Ovary (tissue), 3 donors: ENCODE measurements around the gene PRM2.

Experiments
- CTCF ChIP-seq, 3 donors: fragments of 450-650 bp in 2 of 3; fragments of 200-600 bp in 1 of 3; IDR thresholded peaks; one replicate each; pipeline versions ENCODE4 v1.5.1 to v1.8.0; 2016 to 2022; ENCODE audit warnings: antibody characterized with exemption in 3 of 3, mild to moderate bottlenecking in 1 of 3
- EP300 ChIP-seq: sonication (generic); formaldehyde crosslinking; IDR thresholded peaks from one replicate; pipeline ENCODE4 v1.6.1; 2017; ENCODE audit warnings: antibody characterized with exemption
- POLR2A ChIP-seq: fragments of 450-650 bp; IDR thresholded peaks from one replicate; pipeline ENCODE4 v1.6.1; 2017; ENCODE audit warnings: antibody characterized with exemption, mild to moderate bottlenecking, moderate library complexity
- donor health status: DM: no; HTN: no; CAD: no.

DNA sequence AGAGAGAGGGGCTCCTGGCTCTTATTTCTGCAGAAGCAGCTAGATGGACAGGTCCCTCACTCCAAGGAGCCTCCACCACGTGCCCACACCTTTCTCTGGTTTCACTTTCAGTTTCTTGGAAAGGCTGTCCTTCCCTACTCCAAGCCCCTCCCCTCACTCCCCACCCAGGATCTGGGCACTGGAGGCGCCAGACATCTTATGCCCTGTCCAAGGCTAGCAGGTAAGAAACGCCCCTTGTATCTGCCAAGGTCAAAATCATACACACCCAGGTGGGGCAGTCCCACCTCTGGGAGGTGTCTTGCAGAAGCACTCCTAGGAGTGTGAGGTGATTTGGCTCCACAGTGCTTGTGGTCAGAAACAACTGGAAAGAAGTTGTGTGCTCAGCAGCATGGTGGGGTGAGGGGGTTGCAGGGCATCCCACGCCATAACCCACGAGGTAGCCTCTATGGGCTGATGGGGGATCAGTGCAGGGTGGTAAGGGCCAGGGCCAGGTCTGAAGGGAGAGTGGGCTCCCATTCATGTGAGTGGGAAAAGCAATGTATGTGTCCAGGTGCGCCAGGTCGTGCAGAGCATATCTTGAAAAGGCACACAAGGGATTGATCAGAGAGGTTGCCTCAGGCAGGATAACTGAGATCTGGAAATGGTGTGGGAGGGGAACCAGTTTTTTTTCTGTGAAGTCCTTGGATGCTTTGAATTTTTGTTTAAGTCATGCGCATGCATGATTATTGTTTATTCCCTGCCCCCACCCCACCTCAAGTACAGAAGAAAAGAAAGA is 36.6 kb upstream of the PRM2 start:
- TF ChIP-seq EP300 (no peak), CTCF (IDR thresholded peaks at IDR 0.05) (no peak), POLR2A (no peak)
